GM21619 (cell line): ENCODE data around the gene FAM193B.
A peak's percentile ranks its signal among the peaks of the same experiment; 100 is the strongest.

Source experiments
- ATAC-seq: cut with Tn5 transposase; IDR thresholded peaks from one replicate; pipeline ENCODE4 v1.9.1; 2021; ENCODE audit not compliant: unreplicated experiment

FAM193B gene

DNA sequence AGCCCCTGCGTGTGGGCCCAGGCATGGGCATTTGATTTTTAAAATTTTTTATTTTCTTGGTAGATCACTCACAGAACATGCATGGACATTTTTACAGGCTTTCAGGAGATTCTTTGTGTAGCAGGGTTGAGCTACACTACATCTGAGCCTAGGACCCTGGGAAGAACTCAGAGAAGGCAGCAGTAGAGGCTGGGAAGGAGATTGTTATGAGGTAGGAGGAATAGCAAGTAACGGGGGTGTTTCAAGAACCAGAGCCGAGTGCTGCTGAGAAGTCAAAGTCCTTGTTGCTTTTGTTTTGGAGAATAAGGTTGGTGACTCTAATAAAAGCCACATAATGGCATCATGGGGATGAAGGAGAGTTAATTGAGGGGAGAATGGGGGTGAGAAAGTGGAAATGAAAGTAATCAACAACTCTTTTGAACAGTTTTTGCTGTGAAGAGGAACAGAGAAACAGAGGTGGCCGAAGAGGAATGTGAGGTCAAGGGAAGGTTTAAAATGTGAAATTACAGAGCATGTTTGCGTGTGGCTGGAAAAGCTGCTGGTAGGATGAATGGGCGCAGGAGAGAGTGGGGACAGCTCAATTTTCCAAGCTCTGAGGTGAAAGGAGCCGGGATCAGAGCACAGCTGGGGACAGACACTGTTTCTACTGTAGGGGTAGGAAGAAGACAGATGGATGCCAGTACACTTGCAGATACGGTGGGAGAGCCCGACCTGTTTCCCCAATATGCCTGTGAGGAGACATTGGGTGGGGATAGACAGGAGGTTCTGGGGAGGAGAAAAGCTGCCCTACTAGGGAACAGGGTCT lies 52.3 kb downstream of the FAM193B start:
- ATAC-seq, result no peak

DNA sequence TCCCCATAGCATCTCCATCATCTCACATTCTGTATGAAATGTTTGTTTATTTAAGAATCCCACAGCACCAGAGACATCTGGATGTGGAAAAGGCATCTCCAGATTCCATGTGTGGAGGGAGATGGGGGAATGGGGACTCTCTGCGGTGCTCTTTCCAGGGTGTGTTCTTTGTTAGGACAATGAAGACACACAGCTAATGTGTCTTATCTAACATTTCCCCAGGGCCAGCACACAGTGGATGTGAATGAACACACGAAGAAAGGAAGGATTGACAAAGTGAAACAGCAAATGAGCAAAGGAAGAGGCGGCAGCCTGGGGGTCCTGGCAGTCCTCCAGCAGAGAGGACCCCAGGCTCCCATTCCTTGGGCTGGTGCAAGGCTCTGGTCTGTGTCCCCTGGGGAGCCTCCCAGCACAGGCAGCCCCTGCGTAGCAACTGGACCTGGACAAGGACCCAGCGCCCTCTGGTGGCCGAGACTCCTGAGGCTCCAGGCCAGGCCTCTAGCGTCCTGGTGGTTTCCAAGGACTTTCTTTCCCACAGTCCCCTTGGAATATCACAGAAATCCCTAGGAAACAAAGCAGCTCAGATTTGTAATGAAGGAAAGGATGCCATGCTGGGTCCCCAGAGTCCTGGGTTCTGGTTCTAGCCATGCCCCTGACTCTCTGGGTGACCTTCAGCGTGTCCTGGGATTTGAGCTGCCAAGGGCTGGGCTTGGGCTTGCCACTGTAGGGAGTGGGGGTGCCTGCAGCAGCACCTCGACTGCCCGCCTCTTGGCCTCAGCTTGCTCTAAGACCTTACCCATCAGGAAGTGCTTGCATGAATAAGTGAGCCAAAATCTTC lies 53.5 kb downstream of the FAM193B start:
- no peak for ATAC-seq

DNA sequence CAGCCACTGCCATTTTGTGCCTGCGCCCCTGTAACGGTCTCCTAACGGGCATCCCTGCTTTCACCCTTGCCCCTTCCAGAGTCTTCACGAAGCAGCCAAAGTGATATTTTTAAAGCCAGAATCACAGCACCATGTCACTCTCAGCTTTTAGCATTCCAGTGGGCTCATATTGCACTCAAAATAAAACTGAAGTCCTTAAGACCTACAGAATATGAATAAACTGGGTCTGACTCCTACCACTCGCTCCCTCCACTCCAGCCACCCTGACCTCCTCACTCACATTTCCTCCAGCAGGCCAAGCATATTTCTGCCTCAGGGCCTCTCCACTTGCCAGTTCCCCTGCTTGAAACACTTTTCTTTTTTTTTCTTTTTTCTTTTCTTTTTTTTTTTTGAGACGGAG lies 54.5 kb downstream of the FAM193B start:
- no peak for ATAC-seq

DNA sequence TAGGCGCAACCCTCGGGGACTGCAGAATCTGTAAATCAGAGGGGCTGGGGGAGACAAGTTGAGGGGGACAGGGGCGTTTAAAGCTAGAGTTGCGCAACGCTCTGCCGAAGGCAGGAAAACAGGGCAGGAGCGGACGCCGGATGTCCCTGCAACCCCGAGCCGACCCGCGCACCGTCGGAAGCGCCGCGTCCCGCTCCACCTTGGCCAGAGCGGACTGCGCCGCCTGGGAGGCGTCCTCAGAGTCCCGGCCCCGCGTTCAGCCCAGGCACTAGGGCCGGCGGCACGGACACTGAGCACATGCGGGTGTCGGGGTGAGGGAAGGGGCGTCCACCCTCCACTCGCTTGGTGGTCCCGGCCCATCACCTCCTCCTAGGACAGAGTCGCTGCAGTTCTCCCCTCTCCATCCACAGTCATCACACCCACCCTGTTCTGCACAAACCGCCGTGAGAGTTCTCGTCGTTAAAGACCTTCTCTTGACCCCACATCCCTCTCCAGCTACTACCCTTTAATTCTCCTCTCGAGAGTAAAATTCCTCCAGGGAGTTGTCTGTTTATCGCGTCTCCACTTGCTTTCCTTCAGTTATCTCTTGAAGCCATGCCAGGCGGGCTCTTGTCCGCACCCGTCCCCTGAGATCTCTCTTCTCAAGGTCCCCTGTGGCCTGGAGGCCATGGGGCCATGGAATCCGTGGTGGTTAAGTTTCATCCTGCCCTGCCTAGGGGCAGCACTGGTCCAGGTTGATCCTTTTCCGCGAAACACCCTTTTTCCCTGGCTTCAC lies 56.2 kb downstream of the FAM193B start:
- ATAC-seq, result peak; percentile 6

DNA sequence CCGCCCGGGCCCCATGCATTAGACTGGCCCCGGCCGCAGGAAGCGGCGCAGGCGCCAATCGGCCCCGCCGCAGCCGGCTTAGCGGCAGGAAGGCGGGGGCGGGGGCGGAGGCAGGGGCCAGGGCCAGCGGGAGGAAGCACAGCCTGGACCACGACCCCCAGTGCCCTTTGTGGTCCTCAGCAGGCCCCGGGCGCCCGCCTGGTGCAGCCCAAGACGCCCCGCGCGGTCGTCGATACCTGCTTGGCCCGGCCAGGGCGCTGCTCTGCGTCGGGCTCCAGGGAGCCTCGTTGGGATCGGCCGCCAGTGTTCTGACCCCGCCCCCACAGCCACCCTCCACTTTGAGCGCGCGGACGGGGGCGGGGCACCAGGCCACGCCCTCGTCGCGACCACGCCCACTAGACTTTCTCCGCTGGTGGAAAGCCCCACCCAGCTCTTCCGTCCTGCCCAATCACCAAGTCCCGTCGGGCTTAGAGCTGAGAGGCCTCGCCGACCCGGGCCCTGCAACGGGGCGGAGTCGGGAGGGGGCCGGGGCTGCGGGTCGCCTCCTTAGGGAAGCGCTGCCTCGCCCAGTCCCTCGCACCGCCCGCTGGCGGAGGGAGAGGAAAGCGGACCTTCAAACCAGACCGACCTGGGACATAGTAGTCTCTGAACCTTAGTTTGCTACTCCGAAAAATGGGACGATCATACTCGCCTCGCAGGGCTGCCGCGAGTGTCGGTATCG lies 56.9 kb downstream of the FAM193B start, which contains the start of gene PDLIM7:
PDLIM7 (minus strand) TSS at position 313 of the 721 bp plus-strand sequence. CDS start 1,092 bp downstream, outside the sequence.
- ATAC-seq, result peak; percentile 69

DNA sequence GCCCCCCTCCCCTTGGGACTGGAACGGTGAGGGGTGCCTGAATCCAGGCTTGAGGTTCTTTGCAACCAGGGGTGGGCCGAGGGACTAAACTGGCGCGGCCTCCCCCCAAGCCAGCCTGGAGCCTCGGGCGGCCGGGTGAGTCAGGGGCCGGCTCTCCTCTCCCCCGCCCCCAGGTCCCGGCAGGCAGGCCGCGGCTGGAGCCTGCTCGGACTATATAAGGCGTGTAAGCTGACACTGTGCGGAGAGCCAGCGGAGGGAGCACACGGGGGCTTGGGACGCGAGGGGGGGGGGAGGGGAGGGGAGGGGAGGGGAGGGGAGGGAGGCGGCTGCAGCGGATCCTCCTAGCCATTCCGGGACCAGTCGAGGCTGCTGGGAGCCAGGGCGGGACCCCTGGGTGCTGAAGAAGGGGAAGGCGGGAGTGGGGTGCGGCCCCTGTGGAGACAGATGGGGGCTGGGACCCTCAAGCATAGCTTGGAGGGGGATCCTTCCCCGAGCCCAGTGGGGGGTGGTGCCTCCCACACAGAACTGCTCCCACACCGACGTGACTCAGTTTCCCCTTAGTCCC lies 57.6 kb downstream of the FAM193B start:
- ATAC-seq, result no peak

DNA sequence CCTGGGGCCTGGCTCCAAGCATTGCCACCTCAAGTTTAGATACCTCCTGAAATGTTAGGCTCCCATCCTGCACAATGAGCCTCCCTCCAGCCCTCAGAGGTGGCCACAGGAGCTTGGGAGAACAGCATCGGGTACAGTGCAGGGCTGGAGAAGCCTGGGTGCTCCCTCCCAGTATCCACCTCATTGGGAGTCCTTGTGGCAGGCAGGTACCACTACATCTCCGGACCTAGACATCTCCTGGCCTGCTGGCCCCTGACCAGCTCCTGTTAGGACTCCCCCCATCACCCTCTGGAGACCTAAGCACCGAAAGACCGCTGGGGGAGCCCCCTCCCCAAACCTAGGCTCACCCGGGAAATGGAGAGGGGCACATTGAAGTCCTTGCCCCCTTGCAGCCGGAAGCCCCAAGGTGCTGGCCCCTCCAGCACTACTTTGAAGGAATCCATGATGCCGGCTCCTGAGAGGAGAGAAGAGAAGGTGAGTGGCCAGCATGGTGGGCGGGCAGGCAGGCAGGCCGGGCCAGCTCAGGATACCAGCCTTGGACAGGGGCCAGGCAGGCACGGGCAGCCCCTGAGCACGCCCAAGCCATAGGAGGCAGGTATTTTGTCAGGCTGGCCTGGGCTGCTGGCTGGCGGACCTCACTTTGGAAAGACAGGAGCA lies 58.2 kb downstream of the FAM193B start:
- ATAC-seq, result no peak

DNA sequence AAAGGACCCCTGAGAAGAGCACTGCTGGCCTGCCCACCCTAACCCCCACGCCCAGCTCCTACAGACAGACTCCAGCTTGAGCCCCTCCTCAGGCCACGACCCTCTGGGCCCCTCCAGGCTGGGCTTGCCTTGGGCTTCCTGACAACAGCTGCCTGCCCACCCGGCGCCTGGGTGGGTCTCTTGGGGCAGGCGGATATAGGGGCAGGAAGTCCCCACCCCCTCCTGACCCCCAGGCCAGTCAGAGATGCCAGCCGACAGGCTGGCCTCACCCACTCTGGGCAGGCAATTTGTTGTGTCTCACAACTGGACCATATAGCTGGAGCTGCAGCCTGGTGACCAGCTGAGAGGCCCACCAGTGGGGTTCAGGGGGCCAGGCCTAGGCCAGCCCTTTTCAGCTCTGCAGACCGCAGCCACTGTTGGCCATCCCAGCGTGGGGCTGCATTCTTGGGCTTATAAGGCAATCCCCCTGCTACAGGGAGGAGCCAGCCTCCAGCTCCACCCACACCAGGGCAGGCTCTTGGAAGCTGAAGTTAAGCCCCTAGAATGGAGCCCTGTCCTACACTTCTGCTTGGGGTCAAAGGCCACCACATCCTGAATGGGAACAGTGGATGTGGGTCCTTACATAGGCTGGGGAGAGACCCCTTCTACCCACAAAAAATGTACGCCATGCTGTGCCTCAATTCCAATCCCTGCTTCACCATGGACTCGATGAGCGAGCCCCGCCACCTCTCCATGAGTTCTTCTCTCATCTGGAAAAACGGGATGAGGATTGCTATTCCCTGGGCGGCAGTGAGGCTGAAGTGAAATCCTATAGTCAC lies 58.9 kb downstream of the FAM193B start:
- ATAC-seq, result no peak

DNA sequence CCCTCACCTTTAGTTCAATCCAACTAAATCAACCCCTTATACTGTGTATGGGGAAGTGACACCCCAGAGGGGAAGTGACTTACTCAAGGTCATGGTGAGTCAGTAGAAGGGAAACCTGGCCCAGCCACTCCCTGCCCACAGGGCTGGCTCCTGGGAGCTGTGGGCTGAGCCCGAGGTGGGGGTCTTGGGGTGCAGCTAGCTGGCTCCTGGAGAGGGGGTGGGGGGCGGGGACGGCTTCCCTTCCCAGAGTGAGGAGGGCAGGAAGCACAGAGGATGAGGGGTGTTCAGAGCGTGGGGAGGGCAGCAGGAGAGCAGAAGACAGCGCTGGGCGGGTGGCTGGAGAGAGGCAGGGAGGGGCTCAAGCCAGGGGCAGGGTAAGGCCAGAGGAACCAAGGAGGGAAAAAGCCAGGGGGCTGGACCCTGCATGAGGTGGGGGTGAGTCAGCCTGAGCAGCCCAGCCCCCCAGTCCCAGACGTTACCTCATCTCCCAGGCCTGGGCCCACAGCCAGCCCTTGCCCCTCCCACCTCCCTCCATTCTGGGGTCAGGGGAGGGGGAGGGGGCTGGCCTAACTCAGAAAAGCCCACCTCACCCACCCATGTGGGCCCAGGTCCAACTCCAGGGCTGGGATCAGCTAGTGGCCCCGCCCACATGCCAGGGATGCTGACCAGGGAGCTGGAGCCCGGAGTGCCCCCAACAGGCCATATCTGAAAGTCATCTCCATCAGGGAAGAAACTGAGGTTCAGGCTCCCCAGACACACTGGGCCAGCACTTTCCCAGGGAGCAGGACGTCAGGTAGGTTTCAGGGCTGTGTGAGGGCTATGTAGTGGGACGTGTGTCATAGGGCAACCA lies 59.8 kb downstream of the FAM193B start:
- ATAC-seq, result no peak

DNA sequence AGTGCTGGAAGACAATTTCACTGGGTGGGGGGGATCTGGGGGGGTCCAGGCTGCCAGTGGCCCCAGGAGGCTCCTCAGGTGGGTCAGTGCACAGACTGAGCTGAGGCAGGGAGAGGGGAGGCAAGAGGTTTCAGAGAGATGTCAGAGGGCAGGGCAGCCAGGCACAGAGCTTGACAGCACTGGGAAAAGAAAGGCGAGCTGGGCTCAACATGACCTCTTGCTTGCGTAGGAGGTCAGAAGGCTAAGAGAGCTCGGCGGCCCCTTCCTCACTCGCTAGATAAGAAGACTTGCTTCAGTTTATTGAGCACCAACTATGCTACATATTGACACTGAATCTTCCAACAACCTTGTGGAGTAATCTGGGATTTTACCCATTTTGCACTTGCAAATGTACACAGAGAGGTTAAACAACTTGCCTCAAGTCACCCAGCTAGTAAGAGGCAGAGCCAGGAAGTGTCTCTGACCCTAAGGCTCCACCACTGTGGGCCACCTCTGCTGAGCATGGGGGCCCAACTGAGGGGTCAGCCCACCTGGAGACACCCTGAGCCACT lies 60.5 kb downstream of the FAM193B start:
- no peak for ATAC-seq

DNA sequence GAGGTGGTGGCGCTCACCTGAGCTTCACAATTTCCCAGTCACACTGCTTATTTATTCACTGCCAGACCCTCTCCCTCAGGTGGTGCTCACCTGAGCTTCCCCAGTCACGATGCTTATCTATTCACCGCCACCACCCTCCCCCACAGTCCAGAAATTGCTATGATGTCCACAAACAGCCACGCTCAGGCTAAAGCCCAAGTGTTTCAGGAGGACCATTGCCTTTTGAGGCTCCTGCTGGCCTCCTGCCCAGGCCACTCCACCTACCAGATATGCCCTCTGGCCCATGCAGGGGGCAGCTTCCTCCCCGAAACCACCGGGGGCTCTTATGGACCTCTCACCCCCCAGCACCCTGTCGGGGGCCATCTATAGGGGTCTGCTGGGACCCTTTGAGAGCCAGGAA lies 61.5 kb downstream of the FAM193B start:
- no peak for ATAC-seq

DNA sequence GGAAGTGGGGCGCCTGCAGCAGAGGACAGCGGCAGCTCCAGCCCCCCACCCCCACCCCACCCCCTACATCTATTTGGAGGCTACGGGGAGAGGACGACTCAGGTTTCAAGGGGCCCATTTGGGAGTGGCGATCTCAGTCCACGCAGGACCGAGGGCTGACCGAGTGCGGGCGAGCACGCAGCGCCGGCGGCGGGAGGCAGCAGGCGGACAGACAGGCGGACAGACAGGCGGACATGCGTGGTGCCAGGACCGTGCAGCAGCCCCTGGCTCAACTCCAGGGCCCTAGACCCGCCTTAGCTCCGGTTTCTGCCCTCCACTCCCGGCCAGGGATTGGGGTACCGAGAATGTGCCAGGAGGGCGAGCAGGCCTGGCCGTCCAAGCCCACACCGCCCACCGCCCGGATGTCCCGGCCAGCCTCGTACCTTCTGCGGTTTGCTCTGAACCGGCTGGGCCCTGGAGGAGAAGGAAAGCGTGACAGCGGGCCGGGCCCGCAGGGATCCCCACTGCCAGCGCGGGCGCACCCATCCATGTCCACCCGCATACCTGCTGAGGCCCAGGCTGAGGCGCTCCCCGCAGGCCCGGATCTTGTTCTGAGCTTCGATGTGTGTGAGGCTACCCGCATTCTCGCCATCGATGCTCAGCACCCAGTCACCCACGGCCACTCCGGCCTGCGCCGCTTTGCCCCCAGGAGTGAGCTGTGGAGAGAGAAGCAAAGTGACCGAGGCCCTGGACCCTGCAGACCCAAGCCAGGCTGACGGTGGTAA lies 62.2 kb downstream of the FAM193B start:
- ATAC-seq, result no peak

DNA sequence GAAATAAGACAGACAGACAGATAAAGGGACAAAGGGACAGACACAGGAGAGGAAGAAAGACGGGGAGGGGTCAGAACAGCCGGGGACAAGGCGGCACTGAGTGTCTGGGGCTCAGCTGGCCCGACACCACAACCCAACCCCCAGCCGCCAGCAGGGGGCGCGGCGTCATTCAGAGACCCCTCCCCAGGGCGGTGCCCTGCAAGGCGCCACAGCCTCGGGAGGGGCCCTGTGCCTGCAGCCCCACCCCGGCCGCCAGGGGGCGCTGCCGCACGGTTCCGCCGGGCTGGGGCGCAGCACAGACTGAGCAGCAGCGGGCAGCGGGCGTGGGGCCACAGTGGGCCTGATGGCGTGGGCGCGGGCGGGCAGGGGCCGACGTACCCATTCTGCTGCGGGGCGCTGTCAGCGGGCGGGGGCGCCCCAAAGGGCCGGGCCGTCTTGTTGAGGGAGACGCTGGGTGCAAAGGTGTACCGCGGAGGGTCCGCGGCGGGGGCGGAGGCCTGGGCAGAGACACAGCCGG lies 62.9 kb downstream of the FAM193B start:
- no peak for ATAC-seq

DNA sequence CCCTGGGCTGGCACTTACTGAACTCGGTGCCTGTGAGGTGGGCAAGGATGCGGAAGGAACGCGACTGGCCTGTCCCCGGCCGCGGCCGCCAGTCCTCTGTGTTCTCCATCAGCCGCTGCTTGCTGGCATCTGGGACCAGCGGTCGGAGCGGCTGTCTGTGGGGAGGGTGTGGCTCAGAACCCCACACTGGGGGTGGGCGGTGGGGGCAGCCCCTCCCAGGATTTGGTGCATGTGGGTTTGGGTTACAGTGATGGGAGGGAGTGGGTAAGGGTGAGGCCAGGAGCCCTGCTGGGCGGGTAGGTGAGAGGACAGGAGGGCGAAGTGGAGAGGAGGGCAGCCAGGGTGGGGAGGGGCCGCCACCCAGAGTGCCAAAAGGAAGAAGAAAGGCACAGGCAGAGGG lies 63.4 kb downstream of the FAM193B start:
- ATAC-seq, result no peak

DNA sequence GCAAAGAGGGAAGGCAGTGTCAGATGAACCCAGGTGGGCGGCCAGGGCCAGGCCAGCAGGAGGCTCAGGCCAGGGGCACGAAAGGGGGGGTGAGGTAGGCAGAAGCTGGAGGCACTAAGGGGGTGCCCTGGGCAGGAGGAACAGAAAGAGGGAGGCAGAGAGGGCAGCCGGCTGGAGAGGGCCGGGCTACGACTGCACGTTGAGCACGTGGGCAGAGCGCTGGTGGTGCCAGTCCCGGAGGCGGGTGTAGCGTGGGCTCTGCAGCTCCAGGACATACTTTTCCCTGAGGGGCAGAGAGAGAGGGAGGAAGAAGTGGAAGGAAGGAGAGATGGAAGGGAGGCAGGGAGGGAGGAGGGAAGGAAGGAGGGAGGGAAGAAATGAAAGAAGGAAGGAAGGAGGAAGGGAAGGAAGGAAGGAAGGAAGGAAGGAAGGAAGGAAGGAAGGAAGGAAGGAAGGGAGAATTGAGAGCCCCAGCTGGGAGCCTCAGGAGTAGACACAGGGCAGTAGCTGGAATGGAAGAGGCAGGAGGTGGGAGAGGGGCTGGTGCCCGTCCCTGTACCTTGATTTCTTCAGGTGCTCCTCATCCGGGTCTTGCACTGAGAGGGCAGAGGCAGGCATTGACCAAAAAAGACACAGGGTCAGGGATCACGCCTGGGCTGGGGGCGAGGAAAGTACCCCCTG lies 63.9 kb downstream of the FAM193B start:
- ATAC-seq, result no peak

DNA sequence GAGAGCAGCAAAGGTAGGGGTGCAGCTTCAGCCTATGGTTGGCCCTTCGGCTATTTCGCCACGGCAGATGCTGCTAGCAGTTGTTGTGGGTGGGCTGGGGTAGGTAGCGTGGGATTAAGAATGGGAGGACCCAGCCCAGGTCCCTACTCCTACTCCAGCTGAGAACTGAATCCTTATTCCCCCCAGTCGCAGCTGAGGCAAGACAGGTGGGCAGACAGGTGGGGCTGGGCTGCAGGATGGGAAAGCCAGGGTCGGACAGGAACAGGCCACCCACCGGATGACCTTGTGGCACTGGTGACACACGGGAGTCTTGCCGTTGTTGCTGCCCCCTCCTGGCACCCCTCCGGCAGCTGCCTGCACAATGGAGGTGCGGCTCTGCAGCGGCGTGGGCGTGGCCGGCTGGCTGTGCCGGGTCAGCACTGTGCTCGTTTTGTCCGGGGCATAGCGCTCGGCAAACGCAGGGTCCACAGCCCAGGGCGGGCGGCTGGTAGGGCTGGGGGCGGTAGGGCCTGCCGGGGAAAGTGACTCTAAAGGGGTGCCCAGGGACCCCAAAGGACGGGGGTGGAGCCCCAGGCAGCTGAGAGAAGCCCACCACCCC lies 65.1 kb downstream of the FAM193B start:
- ATAC-seq, result no peak
